Fibroblast of skin of left quadriceps (primary cell): ENCODE results near the gene ACER3.
"Not testable (repeated sequence)": the region's sequence is repeated elsewhere in the genome, so short reads cannot be mapped to it uniquely, and the experiment has no call there.

Experiments used
- DNase-seq, 2 experiments: peaks; one replicate each; pipeline ENCODE4 v3.0.0-alpha.2; 2013; ENCODE audit warnings: low read depth in 2 of 2

The ACER3 gene

GRCh38 chr11:76860539-76861475 lies at the start of gene ACER3:
Gene ACER3, plus strand, starts transcription at chr11:76860918. Its CDS starts 59 bp downstream, at chr11:76860977.
- DNase-seq = peak; percentile 56 to 59

GRCh38 chr11:76811259-76811658 lies 49.5 kb upstream of the ACER3 start:
- no peak for DNase-seq

- no peak for DNase-seq
Measured at GRCh38 chr11:76814414-76814813, 46.3 kb upstream of the ACER3 start.

GRCh38 chr11:76815678-76816077 lies 45.0 kb upstream of the ACER3 start:
- not testable (repeated sequence) for DNase-seq

GRCh38 chr11:76820184-76820566 lies 40.5 kb upstream of the ACER3 start:
- no peak for DNase-seq

GRCh38 chr11:76821396-76821795 lies 39.3 kb upstream of the ACER3 start:
- DNase-seq = not testable (repeated sequence)

GRCh38 chr11:76822406-76822805 lies 38.3 kb upstream of the ACER3 start:
- no peak for DNase-seq

GRCh38 chr11:76823481-76824028 lies 37.2 kb upstream of the ACER3 start:
- DNase-seq = peak; percentile 54 to 56

- peak in 1 of 2 experiments; percentile 22 for DNase-seq
Measured at GRCh38 chr11:76824083-76824939, 36.4 kb upstream of the ACER3 start.

- DNase-seq = no peak
Measured at GRCh38 chr11:76824980-76825725, 35.6 kb upstream of the ACER3 start.

- no peak for DNase-seq
Measured at GRCh38 chr11:76825726-76826396, 34.9 kb upstream of the ACER3 start.

GRCh38 chr11:76826508-76826907 lies 34.2 kb upstream of the ACER3 start:
- not testable (repeated sequence) for DNase-seq

GRCh38 chr11:76827005-76827404 lies 33.7 kb upstream of the ACER3 start:
- not testable (repeated sequence) for DNase-seq

GRCh38 chr11:76830639-76831327 lies 29.9 kb upstream of the ACER3 start:
- peak; percentile 51 to 54 for DNase-seq

- DNase-seq = no peak
Measured at GRCh38 chr11:76831686-76832310, 28.9 kb upstream of the ACER3 start.

GRCh38 chr11:76832361-76832760 lies 28.4 kb upstream of the ACER3 start:
- DNase-seq = no peak

- no peak for DNase-seq
Measured at GRCh38 chr11:76834151-76834550, 26.6 kb upstream of the ACER3 start.

GRCh38 chr11:76835036-76835435 lies 25.7 kb upstream of the ACER3 start:
- DNase-seq = no peak

GRCh38 chr11:76835928-76836612 lies 24.6 kb upstream of the ACER3 start:
- peak in 1 of 2 experiments; percentile 14 for DNase-seq
